ENCODE measurements around the gene ADGRL3.
A peak's percentile ranks its signal among the peaks of the same experiment; 100 is the strongest.

Gene ADGRL3

DNA sequence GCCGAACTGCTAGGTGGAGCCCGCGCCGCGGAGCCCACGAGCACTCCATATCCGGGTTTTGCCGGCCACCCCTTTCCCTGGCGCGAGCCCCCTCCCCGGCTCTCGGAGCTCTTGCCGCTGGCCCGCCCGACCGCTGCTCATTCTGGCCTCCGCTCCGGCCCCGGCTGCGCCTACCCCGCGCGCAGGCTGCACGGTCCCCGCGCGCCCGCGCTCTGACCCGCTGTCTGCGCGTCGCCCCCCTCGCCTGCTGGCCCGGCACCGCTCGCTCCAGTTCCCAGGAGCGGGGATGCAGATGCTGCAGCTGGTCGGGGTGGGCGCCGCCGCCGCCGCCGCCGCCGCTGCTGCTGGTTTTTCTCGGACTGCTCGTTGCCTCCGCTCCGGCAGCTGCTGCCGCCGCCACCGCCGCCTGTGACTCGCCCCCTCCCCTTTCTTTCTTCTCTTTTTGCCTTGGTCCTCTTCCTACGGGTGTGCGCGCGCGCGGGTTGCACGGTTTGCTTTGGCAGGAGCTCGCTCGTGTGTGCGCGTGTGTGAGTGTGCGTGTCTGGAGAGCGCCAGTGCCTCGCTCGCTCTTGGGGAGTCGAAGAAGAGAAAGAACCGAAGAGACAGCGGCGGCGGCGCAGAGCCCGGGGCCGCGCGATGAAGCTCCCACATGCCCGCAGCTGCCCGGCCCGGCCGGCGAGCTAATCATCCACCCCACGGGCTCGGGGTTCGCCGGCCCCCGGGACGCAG, at the start of gene ADGRL3:
TSS of gene ADGRL3 (plus strand) at position 140 of the 729 bp plus-strand sequence.
- DNase-seq (ENCODE audit: low read depth, low spot score) = peak; percentile 79

DNA sequence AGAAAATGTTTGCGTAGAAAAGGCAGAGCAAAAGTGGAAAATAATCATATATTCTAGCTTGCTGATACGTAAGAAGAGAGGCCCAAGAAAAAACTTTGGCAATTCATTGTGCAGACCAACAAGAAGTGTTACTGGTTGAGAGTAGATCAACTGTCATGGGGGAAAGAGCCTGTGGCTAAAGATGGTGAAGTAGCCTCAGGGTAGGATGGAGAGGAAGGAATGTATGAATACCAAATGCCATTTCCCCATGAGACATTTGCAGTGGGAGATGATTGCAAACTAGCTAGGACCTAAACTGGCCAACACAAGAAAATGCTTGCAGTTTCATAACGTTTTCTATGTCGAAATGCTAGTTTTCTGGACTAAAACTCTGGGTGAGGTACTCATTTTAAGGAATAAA, 47.7 kb upstream of the ADGRL3 start:
- peak; percentile 36 for DNase-seq (ENCODE audit: low read depth, low spot score)

- DNase-seq (ENCODE audit: low read depth, low spot score) = no peak
Observed at GRCh38 chr4:61160478-61160877, 39.6 kb upstream of the ADGRL3 start.

GRCh38 chr4:61162116-61162515, 38.0 kb upstream of the ADGRL3 start:
- no peak for DNase-seq (ENCODE audit: low read depth, low spot score)

- no peak for DNase-seq (ENCODE audit: low read depth, low spot score)
Observed at GRCh38 chr4:61173799-61174198, 26.3 kb upstream of the ADGRL3 start.

GRCh38 chr4:61175495-61175894, 24.6 kb upstream of the ADGRL3 start:
- no peak for DNase-seq (ENCODE audit: low read depth, low spot score)

GRCh38 chr4:61177367-61177766, 22.8 kb upstream of the ADGRL3 start:
- no peak for DNase-seq (ENCODE audit: low read depth, low spot score)

DNA sequence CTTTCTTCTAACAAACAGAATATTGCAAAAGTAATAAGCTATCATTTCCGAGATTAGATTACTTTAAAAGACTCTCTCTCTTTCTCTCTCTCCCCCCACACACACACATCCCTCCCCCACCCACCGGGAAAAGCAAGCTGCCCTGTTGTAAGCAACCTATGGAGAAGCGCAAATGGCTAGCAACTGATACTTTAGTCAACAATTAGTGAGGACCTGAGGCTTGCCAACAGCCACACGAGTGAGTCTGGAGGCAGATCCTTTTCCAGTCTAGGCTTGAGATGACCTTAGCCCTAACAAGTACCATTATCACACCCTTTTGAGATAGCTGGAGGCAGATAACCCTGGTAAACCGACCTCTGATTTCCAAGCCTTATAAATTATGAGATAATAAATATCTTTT, 19.7 kb upstream of the ADGRL3 start:
- DNase-seq (ENCODE audit: low read depth, low spot score) = no peak

DNA sequence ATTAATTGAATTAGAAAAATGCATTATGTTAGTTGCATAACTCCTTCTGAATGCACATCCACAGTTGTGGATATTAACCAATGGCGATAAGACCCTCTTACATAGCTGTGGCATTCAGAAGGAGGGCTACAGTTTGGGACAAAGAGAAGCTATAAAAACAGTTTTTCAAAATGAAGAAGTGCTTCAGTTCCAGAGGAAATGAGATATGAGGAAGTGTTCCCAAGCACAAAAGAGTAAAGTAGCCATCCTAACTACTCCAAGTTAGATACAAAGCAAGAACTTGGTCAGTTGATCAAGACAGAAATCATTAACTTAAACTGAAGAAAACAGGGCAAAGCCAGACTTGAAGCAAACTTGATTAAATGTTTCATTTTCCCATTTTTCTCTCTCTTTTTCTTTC, 17.2 kb upstream of the ADGRL3 start:
- no peak for DNase-seq (ENCODE audit: low read depth, low spot score)

GRCh38 chr4:61185288-61185687, 14.8 kb upstream of the ADGRL3 start:
- DNase-seq (ENCODE audit: low read depth, low spot score) = no peak

DNA sequence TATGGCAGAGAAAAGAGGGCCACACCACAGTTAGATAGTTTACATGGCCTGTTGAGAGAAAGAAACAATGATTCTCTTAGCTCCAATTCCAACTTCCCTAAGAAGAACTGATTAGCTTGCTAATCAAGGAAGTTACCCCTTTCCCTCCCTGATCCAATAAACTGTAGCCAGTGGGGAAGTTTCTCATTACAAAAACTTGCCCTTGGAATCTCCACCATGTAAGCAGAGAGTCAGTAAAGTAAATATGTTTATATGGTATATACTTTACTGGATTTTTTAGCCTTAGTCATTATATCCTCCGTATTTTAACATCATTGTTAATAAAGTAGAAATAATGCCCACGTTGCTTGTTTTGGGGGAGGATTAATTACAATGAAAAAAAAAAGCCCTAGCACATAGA, 7.7 kb upstream of the ADGRL3 start:
- DNase-seq (ENCODE audit: low read depth, low spot score) = no peak

DNA sequence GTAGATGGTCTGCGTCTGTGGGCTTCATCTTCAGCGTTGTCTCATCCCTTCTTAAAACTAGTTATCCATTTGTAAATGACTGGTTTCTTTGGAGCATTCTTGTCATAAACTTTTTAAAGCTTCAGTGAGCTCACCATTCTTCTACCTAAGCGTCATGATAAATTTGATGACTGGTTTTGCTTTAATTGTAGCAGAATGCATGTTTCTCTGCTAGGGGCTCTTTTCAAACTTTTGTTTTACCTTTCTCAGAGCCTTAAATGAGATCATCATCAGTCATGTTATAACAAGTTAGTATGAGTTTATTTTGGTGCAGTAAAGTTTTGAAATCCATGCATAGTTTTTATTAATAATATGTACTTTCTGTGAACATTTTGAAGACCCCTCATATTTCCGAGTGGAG, 6.3 kb upstream of the ADGRL3 start:
- DNase-seq (ENCODE audit: low read depth, low spot score) = no peak

DNA sequence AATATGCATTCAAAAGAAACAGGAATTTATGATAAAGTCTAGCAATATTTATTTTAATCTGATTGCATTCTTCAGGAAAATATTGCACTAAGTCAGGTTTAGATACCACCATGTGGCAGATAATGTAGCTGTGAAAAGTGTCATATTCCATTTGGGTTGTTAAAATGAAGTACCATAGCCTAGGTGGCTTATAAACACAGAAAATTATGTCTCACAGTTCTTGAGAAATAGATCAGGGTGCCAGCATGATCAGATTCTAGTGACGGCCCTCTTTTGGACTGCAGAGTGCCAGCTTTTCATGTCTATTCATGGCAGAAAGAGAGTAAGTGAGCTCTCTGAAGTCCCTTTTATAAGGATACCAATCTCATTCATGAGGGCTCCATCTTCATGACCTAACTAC, 5.6 kb upstream of the ADGRL3 start:
- no peak for DNase-seq (ENCODE audit: low read depth, low spot score)

DNA sequence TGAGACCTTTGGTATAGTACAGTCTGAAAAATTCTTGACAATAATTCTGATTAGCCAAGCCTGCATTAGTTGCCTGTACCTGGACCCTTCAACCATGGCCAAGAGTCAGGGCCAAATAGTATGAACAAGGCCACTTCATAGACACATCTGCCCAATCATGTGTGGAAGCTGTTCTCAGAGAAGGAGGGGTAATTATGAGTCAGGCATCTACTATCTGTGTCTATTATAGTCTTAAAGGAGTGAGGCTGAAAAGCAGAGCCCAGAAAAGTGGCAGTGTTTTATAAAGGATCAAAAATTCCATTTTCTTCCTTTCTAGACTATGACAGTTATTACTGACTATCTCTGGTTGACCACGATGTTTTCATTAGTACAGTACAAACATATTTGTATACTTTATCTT, 5.0 kb upstream of the ADGRL3 start:
- no peak for DNase-seq (ENCODE audit: low read depth, low spot score)

GRCh38 chr4:61198686-61199085, 1.4 kb upstream of the ADGRL3 start:
- DNase-seq (ENCODE audit: low read depth, low spot score) = no peak

GRCh38 chr4:61199873-61200186, 296 bp upstream of the ADGRL3 start:
- no peak for DNase-seq (ENCODE audit: low read depth, low spot score)

DNA sequence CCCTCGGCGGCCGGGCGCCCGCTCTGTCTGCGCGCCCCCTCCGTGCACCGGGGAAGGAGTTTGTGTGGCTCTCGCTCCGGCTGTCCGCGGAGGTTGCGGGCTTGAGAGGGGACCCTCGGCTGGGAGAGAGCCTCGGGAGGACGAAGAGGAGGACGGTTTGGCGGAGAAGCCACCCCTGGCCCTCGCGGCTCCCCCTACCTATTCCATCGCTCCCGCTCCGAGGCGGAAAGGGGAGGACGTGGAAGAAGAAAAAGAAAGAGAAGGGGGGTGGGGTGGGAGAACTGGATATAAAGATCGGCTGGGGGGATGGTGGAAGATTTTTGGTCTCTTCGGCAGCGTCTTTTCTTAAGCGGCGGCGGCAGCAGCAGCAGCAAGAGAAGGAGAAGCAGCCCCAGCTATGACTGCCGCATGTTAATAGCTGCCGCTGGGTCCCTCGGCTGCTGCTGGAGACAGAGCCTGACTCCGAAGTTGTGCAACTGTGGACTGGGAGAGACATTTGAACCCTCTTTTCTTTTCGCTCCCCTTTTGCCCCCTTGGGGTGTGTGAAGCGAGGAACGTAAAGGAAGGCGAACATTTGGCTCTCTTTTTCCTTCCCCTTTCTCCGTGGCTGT, 895 bp downstream of the ADGRL3 start:
- peak; percentile 38 for DNase-seq (ENCODE audit: low read depth, low spot score)

DNA sequence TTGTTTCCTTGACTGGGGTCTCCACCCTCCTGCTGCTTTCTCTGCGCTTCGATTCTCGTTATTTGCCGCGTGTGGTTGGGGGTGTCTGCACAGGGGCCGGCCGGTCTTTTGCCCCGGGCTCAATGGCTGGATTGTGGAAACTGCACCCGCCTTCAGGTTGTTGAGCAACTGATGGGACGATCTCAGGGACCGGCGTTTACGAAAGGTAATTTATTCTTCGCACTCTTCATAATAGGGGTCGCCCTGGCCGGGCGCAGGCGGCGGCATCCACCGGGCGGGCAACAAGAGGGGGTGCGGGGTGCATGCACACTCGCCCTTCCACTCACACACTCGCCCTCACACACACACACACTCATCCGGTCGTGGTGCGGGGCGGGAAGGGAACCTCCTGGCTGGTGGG, 1.4 kb downstream of the ADGRL3 start:
- DNase-seq (ENCODE audit: low read depth, low spot score) = peak; percentile 40

DNA sequence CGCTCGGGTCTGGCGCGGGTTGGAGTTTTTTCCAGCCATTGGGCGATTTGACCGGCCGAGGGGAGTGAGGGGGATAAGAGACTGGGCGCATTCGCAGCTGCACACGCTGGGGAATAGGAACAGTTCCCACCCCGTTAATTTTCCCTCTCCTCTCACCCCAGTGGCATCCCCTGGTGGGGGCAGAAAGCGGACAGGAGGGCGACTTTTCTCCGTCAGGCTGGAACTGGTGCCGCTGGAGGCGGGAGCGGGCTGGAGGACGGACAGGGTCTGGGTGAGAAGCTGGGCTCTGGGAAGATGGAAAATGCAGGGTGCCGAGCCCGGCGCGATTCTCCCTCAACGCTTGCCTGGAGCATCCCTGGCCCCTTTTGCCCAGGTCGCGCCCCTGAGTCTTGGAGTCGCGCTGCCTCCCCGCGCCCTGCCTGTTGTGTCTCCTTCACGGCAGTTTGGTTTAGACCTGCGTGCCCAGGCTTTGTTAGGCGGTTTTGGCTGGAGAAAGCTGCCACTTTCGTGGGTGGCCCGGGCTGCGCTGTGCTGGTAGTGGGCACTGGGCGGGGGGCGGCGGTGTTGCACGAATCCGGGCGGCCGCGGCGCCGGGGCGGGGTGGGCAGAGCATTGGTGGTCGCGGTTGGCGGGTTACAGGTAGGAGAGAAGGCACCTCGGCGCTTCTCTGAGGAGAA, 2.0 kb downstream of the ADGRL3 start:
- DNase-seq (ENCODE audit: low read depth, low spot score) = no peak

DNA sequence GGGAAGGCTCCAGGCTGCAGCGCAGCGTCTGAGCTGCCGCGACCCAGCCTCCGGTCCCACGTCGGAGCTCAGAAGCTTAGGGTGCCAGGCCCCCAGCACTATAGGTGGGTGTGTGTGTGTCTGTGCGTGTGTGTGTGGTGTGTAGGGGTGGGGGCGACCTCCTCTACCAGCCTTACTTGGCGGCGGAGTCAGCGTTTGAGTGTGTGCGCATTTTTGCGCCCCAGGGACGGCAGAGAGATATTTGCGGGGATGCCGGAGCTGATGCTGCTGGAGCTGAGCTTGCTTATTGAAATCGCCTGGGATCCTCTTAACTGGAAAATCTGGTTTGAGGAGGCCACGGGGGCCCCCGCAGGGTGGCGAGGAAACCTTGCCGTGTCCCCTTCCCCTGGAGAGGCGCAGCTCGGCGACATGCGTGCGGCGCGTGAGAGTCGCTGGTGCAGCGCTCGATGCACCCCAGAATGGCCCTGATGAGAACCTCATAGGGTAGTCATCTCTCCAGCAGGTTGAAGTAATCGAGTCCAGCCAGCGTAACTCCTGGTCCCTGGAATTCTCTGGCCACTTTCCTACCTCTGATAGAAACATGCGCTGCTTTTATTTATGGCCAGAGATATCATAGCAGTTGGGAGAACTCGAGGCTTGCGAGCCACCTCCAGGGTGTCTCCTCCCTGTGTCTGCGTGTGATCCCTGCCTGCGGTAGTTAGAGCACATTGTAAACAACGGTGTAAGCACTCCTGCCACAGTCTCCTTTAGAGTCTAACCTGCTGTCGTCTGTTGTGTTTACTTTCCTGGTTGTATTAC, 2.7 kb downstream of the ADGRL3 start:
- peak; percentile 58 for DNase-seq (ENCODE audit: low read depth, low spot score)

GRCh38 chr4:61203436-61203790, 3.3 kb downstream of the ADGRL3 start:
- no peak for DNase-seq (ENCODE audit: low read depth, low spot score)

- no peak for DNase-seq (ENCODE audit: low read depth, low spot score)
Observed at GRCh38 chr4:61204353-61205060, 4.4 kb downstream of the ADGRL3 start.
